GM19238 (cell line): Measurements from ENCODE around the gene FAM47E.
"Not testable (repeated sequence)": the region's sequence is repeated elsewhere in the genome, so short reads cannot be mapped to it uniquely, and the experiment has no call there.

Experiments
- DNase-seq: peaks from one replicate; pipeline ENCODE4 v3.0.0; 2011; ENCODE audit warnings: low spot score; ENCODE audit not compliant: insufficient read length

FAM47E gene

DNA sequence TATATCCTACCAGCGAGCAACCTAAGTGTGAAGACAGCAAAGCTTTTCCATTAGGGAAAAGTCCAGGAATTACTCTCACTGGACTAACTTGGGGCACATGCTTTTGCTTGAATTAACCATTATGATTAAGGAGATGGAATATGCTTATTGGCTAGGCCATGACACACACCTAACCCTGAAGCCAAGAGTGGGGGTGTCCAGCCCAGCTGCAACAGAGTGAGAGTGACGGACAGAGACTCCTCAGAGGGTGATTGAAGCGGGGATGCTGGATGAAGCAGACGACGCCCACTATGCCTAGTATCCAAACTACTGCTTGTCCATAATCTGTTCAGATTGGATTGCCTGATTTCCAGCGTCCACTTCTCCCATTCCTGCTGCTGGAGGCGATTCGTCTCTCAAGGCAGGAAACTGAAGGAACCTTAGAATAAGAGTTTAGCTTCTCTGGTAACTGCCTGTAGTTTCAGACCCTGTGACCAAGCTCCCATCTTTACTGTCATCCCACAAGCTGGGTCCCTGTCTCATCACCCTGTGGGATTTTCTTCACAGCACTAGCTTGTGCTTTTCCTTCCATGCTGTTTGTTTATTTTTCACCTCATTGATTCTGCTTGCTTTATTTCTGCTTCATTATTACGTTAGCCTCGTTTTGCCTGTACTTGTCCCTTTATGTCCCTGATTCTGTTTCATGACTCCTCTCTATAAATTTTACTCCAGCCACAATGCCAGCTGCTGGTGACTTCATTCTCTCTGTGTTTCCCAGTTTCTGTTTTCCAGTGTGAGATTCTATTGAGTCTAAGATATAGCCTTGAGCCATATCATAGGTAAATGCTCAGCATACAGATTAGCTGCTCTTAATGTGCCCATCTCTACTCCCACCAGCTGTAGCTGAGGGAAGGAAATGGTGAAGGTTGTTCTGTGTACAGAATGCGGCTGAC lies 19.0 kb downstream of the FAM47E start:
- DNase-seq = no peak

- no peak for DNase-seq
Measured at GRCh38 chr4:76271248-76271647, 19.7 kb downstream of the FAM47E start.

GRCh38 chr4:76272073-76272472 lies 20.6 kb downstream of the FAM47E start:
- no peak for DNase-seq

DNA sequence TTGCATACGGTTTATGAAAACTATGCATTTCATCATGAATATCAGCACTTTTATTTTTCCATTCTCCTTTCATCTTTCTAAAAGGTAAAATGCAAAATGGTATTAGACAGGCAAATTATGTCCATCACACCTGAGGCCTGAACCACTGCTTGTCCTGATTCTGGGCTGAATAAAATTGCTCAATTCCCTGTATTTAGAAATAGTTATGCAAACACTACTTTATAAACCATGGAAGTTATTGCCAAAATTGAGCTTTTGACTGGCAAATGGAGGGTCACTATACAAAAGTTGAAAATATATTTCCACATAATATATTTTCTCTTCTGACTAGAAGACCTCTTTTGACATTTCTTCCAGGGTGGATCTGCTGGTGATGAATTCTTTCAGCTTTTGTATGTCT lies 21.1 kb downstream of the FAM47E start:
- DNase-seq = no peak

- no peak for DNase-seq
Measured at GRCh38 chr4:76272999-76273398, 21.5 kb downstream of the FAM47E start.

DNA sequence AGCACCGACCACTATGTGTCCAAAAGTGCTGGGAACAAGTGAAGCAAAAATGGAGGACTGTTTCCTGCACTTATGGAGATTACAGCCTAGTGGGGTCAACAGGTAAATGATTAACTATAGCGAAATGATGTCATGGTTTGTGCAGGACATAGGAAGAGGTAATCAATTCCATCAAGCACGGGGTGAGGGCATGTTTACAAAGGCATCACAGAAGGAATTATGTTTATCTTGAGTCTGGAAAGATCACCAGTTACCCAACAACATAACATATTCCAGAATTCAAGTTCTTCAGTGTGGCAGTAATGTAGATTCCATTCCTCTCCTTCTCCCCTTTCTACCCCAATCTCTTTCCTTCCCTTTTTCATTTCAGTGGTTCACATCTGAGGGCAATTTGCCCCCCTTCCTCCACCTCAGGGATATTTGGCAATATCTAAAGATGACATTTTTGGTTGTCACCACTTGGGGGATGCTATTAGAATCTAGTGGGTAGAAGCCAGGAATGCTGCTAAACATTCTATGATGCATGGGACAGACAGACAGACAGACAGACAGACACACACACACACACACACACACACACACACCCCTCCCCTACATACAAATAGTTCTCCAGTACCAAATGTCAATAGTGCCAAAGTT lies 24.1 kb downstream of the FAM47E start:
- DNase-seq = no peak

DNA sequence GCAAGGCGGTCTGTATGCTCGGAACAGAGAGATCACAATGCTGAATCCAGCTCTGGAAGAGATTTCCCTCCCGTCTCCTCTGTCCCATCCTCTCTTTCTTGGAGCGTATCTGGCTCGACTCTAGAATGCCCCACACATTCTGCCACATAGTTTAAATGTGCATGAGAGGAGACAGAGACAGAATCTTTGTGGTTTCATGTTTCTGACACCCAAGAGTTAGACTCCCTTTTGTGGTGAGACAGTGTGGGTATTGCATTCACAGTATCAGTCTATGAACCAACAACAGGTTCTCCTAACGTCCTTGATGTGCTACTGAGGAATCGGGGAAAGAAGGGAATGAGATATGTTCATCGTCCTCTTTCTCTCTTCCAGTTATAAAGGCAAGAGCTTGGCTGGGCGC lies 25.3 kb downstream of the FAM47E start:
- DNase-seq = no peak

- DNase-seq = no peak
Measured at GRCh38 chr4:76277667-76278066, 26.1 kb downstream of the FAM47E start.

GRCh38 chr4:76278583-76278982 lies 27.1 kb downstream of the FAM47E start:
- no peak for DNase-seq

GRCh38 chr4:76279462-76279861 lies 27.9 kb downstream of the FAM47E start:
- DNase-seq = no peak

DNA sequence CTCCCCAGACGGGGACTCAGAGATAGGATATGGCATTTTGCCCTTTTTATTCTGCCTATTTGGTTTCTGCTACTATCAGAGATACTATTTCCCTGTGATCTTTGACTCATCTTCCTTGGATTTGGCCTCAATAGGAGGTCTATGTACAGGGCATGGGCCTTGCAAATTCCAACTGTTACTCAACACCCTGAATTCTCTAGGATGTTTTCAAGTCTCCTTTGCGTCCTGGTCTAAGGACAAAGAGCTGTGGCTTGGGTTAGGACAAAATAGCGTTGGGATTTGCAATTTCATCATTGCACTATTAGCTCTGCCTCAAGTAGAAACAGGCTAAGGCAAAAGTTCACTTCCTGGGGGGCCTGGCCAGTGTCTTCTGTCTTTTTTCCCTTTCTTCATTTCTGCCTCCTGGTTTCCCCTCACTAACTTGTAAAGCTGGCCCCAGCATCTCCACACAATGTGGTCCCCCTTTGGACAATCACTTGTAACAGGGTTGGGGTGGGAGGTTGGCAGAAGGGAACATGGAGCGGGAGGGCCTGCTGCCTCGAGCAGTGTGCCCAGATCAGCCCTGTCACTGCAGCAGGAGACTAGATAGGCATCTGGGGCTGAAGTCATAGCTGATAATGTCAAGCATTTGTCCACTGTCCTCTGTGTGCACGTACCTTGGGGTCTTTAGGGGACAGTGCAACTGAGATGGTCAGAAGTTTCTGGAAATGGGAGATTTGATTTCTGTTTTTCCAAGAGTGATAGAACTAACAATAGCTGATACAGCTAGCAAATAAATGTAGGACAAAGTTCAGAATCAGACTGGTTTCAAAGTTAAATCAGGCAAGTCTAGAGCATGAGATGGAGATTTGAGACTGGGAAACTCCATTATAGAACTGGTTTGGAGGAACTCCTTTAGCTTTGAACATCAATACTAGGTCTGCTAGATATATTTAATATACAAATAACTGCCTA lies 29.2 kb downstream of the FAM47E start:
- DNase-seq = no peak

- not testable (repeated sequence) for DNase-seq
Measured at GRCh38 chr4:76281594-76281993, 30.1 kb downstream of the FAM47E start.

- DNase-seq = no peak
Measured at GRCh38 chr4:76282941-76283689, 31.6 kb downstream of the FAM47E start.

- DNase-seq = no peak
Measured at GRCh38 chr4:76283900-76284299, 32.4 kb downstream of the FAM47E start.

DNA sequence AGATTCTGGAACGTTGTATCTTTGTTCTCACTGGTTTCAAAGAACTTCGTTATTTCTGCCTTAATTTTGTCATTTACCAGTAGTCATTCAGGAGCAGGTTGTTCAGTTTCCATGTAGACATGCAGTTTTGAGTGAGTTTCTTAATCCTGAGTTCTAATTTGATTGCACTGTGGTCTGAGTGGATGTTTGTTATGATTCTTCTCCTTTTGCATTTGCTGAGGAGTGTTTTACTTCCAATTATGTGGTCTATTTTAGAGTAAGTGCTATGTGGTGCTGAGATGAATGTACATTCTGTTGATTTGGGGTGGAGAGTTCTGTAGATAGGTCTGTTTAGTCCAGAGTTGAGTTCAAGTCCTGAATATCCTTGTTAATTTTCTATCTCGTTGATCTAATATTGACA lies 36.3 kb downstream of the FAM47E start:
- not testable (repeated sequence) for DNase-seq

DNA sequence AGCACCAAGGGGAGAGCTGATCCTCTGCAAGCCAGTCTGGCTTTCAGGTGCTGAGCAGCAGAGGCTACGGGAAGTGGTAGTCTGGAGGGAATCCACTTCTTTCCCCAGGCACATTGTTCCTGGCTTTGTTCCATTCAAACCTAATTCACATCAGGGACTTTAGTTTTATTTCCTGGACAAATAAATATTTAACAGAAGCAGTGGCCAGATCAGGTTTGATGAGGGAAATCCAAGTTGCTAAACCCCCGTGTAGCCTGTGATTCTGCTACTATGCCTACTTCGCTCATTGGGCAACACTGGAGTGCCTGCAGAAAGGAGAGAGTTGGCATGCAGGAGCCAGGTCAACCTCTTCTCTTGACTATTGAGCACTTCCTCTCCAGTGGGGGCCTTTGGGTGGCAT lies 41.2 kb downstream of the FAM47E start:
- no peak for DNase-seq

- DNase-seq = no peak
Measured at GRCh38 chr4:76293772-76294171, 42.3 kb downstream of the FAM47E start.

GRCh38 chr4:76296286-76296820 lies 44.8 kb downstream of the FAM47E start:
- no peak for DNase-seq

- no peak for DNase-seq
Measured at GRCh38 chr4:76298227-76298626, 46.7 kb downstream of the FAM47E start.

- DNase-seq = no peak
Measured at GRCh38 chr4:76300012-76300411, 48.5 kb downstream of the FAM47E start.
